COLO829 (cell line): ENCODE results near the gene ARCN1.
A peak's percentile ranks its signal among the peaks of the same experiment; 100 is the strongest.
"Not testable (repeated sequence)": the region's sequence is repeated elsewhere in the genome, so short reads cannot be mapped to it uniquely, and the experiment has no call there.

Experiments
- DNase-seq: peaks from one replicate; pipeline ENCODE4 v3.0.0; 2012; ENCODE audit warnings: low spot score

ARCN1 gene

DNA sequence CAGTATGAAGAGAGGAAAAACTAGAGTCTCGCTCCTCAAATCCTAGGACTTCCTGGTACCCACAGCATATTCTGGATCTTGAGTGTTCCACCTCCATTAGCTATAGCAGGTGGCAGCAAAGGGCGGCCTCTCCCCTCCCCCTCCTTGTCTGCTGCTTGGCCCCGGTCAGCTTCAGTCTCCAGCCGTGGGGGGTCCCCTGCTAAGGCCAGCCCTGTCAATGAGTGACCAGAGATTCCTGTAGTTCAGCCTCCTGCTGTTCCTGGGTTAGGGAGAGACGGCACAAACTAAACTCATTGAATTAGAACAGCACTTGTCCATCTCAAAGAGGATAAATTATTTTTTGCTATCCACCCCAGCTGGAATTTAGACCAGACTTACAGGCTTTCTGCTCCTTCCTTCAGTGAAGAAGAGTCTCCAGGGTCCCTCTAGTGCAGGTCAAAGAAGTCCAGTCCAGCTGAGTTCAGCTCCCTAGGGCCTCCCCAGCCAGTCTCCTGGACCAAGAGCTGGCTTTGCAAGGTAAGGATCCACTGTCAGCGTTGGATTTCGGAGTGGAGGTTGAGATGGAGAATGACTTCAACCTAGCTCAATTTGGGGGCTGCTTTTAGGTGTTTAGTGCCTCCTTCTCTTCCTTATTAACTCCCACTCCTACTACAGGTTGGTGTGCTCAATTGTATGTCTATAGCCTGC lies 34.1 kb downstream of the ARCN1 start:
- DNase-seq: no peak

DNA sequence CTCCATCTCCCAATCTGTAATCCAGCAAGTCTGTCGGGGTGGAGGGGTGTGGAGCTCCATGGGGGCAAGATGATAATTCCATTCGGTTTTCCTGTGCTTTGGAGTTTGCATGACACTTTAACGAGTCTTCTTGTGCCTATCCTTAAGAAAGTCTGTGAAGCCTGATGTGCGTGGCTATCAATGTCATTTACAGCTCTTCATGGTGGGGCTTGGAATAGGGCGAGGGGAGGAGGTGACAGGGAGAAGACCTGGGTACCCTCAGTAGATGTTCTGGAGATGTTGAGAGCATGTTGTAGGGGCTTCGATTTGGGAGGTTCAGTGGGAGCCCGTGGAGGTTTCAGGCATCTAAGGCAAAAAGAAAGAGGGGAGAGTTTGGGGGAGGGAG lies 34.6 kb downstream of the ARCN1 start:
- no peak for DNase-seq

- DNase-seq: no peak
Observed at GRCh38 chr11:118607401-118608359, 35.5 kb downstream of the ARCN1 start, which contains the start of gene PHLDB1. PHLDB1 (plus strand) TSS chr11:118607615; CDS start chr11:118613837, 6,222 bp downstream.

DNA sequence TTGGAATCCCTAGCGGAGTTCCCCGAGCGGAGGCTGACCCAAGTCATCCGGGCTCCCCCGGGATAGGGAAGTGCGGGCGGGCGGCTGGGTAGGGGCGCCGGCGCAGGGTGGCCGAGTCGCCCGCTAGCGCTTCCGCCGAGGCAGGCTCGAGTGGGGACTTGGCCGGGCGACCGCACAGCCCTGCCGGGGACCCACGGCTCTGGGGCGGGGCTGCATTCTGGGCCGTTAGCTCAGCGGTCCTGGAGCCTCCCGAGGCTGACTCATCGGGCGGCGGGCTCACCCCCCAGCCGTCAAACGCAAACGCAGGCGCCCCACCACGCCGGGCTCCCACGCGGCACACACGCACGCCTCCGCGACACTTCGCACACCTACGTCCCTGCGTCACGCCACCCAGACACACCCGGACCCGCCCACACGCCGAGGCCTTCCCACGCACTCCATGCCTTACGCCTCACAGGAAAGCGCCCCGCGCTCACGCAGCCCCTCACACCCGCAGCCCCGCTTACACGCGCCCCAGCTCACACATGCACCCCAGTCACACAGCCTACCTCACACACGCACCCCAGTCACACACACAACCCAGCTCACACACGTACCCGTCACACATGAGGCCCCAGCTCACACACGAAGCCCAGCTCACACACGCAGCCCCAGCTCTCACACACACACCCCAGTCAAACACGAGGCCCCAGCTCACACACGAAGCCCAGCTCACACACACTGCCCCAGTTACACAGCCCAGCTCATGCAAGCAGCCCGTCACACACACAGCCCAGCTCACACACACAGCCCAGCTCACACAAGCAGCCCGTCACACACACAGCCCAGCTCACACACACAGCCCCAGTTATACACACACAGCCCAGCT lies 36.4 kb downstream of the ARCN1 start:
- no peak for DNase-seq

- no peak for DNase-seq
Observed at GRCh38 chr11:118609380-118610224, 37.4 kb downstream of the ARCN1 start.

DNA sequence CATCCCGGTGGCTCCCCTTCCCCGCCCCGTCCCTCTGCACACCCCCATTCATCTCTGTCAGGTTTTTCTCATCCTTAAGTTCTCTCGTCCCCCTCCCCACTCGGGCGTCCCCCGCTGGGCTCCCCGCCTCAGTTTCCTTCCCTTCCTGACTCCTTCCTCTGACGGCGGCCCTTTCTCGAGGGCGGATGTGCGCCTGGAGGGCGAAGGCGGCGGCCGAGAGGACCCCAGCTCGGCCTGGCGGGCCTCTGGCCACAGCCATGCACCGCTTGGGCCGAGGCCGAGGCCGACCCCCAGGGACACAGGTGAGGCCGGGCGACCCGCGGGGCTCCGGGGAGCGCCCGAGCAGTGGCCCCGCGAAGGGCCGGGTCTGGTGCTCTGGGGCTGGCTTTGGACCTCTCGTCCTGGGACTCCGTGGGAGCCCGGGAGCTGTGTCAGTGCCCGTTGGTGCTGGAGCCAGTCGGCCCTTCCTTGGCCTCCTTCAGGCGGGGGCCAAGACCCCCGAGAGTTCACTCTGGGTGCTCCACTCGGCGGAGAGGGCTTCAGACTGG lies 38.1 kb downstream of the ARCN1 start:
- DNase-seq: no peak

DNA sequence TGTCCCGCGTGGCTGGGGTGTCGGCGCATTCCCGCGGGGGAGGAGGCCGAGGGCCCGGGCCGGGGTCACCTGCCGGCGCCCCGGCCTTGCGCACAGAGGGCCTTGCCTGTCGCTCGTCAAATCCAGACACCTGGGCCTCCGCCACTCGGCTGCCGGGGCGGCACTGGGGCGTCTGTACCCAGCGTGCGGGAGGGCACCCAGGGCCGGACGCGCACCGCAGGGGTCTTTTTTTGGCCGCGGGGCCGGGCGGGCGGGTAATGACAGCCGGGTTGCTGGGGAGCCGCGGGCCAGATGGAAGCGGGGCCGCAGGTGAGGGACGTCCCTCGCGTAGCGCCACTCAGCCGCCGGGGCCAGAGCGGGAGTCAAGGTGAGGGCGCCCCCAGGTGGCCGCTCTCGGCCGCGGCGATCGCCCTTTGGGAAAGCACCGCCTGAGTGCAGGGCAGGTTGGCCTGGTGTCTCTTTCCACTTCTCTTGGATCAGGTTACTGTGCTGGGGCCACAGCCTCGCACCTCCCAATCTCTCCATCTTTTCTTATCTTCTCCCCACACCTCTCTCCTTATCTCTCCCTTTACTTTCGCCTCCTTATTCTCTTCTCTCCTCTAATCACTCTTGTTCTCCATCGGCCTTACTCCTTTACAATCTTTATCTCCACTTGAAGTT lies 38.7 kb downstream of the ARCN1 start:
- no peak for DNase-seq

DNA sequence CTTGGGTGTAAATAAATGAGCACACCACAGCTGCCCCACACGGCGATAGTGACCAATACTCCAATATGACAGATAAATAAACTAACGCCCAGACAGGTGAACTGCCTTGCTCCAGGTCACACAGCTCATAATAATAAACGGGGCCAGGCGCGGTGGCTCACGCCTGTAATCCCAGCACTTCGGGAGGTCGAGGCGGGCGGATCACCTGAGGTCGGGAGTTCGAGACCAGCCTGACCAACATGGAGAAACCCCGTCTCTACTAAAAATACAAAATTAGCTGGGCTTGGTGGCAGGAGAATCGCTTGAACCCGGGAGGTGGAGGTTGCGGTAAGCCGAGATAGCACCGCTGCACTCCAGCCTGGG lies 39.2 kb downstream of the ARCN1 start:
- DNase-seq: not testable (repeated sequence)

- DNase-seq: no peak
Observed at GRCh38 chr11:118612378-118612777, 40.2 kb downstream of the ARCN1 start.

DNA sequence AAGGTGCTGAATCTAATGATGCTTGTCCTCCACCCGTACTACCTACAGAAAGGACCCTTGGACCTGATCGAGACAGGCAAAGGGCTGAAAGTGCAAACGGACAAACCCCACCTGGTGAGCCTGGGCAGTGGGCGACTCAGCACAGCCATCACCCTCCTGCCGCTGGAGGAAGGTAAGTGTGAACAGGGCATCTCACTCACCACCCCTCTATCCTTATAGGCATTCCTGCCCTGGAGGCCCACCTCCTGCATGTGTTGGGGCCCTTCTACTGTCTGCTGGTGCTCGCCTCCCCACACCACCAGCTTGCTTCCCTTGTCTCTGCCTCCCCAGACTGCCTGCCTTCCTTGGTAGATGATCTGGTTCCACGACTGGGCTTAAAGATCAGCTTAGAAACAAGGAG lies 42.3 kb downstream of the ARCN1 start:
- no peak for DNase-seq

DNA sequence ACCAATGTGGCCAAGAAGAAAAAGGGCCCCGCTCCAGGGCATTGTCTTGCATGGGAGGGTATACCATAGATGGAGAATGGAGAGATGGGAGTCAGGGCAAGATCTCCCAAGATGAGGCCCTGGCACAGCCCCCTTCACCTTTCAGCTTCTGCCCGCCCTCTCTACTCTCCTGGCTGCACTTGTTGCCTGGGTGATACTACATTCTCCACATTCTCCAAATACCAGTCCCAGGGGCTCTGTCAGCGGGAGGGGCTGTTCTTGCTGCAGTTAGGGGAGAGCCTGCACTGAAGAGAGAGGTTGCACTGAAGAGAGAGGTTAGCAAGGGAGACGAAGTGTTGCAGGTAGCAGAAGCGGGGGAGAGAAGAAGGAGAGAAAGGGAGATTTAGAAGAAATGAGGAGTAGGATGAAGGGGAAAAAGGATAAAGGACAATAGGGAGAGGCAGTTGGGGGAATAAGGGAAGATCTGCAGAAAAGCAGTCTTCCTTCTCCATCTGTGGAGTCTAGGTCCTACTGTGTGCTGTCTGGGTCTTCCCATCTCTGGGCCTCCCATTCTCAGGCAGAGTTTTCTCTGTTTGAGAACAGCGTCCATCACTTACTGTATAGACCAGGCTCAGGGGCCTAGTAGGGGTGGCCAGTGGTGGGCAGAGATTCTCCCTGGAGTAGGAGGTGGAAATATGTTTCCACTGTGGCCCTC lies 43.2 kb downstream of the ARCN1 start:
- no peak for DNase-seq

GRCh38 chr11:118615976-118616371 lies 43.8 kb downstream of the ARCN1 start:
- no peak for DNase-seq

DNA sequence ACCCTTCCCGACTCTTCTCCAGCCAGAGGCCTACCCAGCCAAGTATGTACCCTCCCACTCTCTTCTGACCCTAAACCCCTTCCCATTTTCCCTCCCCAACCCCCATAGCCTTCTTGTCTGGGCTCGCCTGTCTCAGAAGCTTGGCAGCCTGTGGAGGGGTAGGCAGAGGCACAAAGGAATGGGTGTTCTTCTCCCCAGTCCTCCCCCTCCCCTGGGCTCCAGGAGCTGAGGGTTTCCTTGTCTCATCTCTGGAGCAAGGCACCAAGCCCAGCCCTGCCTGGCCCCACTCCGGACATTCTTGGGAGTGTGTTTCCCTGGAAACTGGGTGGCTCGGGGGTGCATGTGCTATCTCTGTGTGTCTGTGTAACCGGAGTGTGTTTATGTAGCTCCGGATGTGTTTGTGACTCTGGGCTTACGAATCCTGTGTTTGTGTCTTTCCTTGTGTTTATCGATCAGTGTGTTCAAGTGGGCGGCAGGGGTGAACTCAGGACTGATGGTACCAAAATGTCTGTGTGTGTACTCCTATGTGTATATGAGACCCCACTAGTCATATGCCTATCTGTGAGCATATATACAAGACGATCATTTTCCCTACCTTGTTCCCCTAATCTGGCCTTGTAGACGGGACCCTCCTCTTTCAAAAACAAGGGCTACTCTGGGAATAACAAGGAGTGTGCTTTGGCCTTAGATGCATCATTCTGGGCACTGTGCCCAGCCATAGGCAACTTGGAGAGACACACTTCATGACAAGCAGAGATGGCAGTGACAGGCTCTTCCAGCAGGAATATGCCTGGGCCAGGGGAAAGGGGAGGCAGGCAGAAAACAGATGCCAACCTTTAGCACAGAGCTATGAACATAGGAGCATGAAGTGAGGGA lies 46.1 kb downstream of the ARCN1 start:
- DNase-seq: peak; percentile 68

- no peak for DNase-seq
Observed at GRCh38 chr11:118618991-118619375, 46.8 kb downstream of the ARCN1 start.

GRCh38 chr11:118619444-118620197 lies 47.4 kb downstream of the ARCN1 start:
- DNase-seq: peak; percentile 82

DNA sequence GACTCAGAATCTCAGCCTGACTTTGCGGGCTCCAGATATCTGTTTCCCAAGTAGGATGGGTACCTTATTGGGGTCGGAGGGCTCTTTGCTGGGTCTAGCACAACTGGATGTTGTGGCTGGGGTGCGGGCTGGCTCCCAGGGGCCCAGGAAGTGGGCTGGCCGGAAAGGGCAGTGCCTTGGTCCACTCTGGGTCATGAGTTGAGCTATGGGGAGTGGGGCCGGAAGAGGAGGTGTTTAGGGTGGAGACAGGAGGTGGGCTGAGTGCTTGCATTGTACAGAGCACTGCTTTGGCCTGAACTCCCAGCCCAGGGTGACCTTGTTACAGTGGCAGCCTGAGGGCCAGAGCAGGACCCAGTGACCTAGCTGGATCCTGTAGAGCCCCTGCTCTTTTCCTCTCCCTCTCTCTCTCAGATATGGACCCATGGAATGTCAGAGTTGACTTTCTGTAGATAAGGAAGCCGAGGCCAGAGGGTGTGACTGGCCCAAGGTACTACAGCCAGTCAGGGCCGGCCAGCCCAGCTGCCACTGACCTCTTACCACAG lies 48.4 kb downstream of the ARCN1 start:
- DNase-seq: peak; percentile 66

DNA sequence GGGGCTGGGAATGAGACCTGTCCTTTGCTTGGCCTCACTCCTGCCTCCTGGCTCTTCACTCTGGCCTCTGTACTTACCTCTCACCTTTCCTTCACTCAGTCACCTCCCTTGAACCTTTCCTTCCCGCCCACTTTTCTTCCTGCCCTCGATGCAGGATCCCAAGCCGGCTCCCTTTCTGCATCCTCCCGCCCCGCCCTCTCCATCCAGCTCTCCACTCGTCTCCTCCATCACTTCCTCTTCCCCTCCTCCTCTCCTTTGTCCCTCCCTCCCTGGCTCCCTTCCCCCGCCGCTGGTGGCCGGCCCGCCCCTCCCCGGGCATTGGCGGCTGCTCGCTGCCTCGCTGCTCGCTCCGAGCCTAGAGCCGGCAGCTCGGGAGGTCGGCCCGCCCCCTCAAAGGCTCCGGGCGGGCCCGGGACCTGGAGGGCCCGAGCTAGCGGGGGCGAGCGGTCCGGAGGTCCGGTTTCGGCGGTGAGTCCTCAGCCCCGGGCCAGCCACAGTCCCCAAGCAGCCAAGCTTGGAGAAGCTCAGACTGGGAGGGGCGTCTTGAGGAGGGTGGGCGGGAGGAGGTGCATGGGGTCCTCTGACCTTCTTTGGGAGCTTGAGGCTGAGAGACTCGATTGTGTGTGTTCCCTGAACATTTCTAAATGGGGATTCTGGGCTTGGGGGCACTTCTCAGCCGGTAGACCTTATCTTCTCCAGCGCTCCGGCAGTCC lies 49.0 kb downstream of the ARCN1 start:
- peak; percentile 84 for DNase-seq
